Caco-2 (cell line): ENCODE data around the gene SUPT3H. TPM values are rescaled to one million over a fixed set of nuclear protein-coding genes. Genes with fewer than 3 reads are reported as not detected.

Source experiments
- BruUV-seq: library from RNA; stranded (reverse); fragments of 400-500 nt; replicated peaks from 2 replicates; lab custom pipeline; 2021; lab: Mats Ljungman, UMichigan
- CTCF ChIA-PET: fragments of 300-600 bp; sonication (Branson Sonifier 250); formaldehyde crosslinking; loops from one replicate; lab custom pipeline; 2022; ENCODE audit warnings: antibody characterized with exemption; lab: Charles Lee
- POLR2A ChIA-PET: fragments of 300-600 bp; sonication (Branson Sonifier 250); formaldehyde crosslinking; loops from one replicate; lab custom pipeline; 2022; ENCODE audit warnings: antibody characterized with exemption; lab: Charles Lee
- DNase-seq, 2 experiments: peaks; one replicate each; pipeline versions ENCODE4 v3.0.0 to v3.0.0-alpha.2; 2020 to 2022
- H3K27me3 ChIP-seq: replicated peaks from 2 replicates; pipeline ENCODE4 v1.6.0; 2011; ENCODE audit warnings: low read length; ENCODE audit not compliant: control insufficient read depth, insufficient read depth
- H3K36me3 ChIP-seq: 2 replicates; pipeline ENCODE4 v1.5.1; 2011; ENCODE audit warnings: low read length; ENCODE audit not compliant: control insufficient read depth, insufficient read depth
- H3K4me1 ChIP-seq: fragments of 250-450 bp; sonication (Bioruptor Pico); 2 replicates; pipeline ENCODE4 v1.5.1; 2020; ENCODE audit warnings: mild to moderate bottlenecking
- H3K4me3 ChIP-seq: 2 replicates; pipeline ENCODE4 v1.5.1; 2011; ENCODE audit warnings: low read depth, mild to moderate bottlenecking, control low read depth, low read length
- H3K9me3 ChIP-seq: fragments of 250-450 bp; sonication (Bioruptor Pico); 2 replicates; pipeline ENCODE4 v1.5.1; 2020; ENCODE audit warnings: mild to moderate bottlenecking, moderate library complexity
- H3K27ac Mint-ChIP-seq: one replicate; pipeline ENCODE4 v1.8.0; 2022; ENCODE audit warnings: mixed read lengths; ENCODE audit not compliant: unreplicated experiment
- H3K27me3 Mint-ChIP-seq: one replicate; pipeline ENCODE4 v1.8.0; 2022; ENCODE audit warnings: mixed read lengths; ENCODE audit not compliant: insufficient read depth, unreplicated experiment
- H3K36me3 Mint-ChIP-seq: one replicate; pipeline ENCODE4 v1.8.0; 2022; ENCODE audit warnings: mild to moderate bottlenecking, mixed read lengths; ENCODE audit not compliant: insufficient read depth, unreplicated experiment
- H3K4me1 Mint-ChIP-seq: one replicate; pipeline ENCODE4 v1.8.0; 2022; ENCODE audit warnings: low read depth, mixed read lengths; ENCODE audit not compliant: unreplicated experiment
- H3K4me3 Mint-ChIP-seq: one replicate; pipeline ENCODE4 v1.8.0; 2022; ENCODE audit warnings: mild to moderate bottlenecking, moderate library complexity, mixed read lengths; ENCODE audit not compliant: unreplicated experiment
- H3K9me3 Mint-ChIP-seq: one replicate; pipeline ENCODE4 v1.8.0; 2022; ENCODE audit warnings: mixed read lengths; ENCODE audit not compliant: unreplicated experiment
- CTCF ChIP-seq, 2 experiments: fragments of 200-600 bp in 1 of 2; IDR thresholded peaks; 1 replicate in 1 of 2; 2 replicates in 1 of 2; pipeline versions ENCODE4 v1.5.1 to v1.8.0; 2011 to 2022; ENCODE audit warnings: antibody characterized with exemption in 1 of 2, control low read depth in 1 of 2, inconsistent platforms in 1 of 2, low read depth in 1 of 2, low read length in 1 of 2, mild to moderate bottlenecking in 1 of 2, moderate library complexity in 1 of 2; ENCODE audit not compliant: insufficient read depth in 1 of 2, severe bottlenecking in 1 of 2, unreplicated experiment in 1 of 2
- intact Hi-C: fragments of 100-400 bp; cut with micrococcal nuclease; formaldehyde crosslinking; loops from one replicate; pipeline ENCODE4 v1.10.0; 2022; ENCODE audit not compliant: unreplicated experiment
- total RNA-seq: library from RNA; stranded (reverse); gene quantifications from 2 replicates; pipeline ENCODE4 v1.2.3, GENCODE V29; 2022

Gene SUPT3H
- total RNA-seq, 1 experiment from 2014 or later: 13.2 TPM

GRCh38 chr6:45417436-45417835 lies 39.7 kb upstream of the SUPT3H start:
- Mint-ChIP-seq H3K27ac (no peak overlapping the region), H3K4me3 (no peak overlapping the region), H3K27me3 (peaks cover 31% of the 10 kb centered on the region), H3K4me1 (no peaks in the 10 kb centered on the region), H3K36me3 (no peaks in the 10 kb centered on the region), H3K9me3 (no peaks in the 10 kb centered on the region)
- POLR2A ChIA-PET: no interaction called here
- DNase-seq: no peak
- no peak overlapping the region for H3K4me3 ChIP-seq
- H3K36me3 ChIP-seq: no peaks in the 10 kb centered on the region
- BruUV-seq: no TSS peak
- CTCF ChIA-PET: interaction anchor here (0.5 kb wide), 1 partner anchor 194 kb away, joined by 3 read pairs; no protein-coding TSS in a partner anchor
- intact Hi-C loops: no loop called here
- H3K4me1 ChIP-seq: peaks cover 7% of the 10 kb centered on the region; the same call in 1 of the 2 replicates
- H3K9me3 ChIP-seq: no peaks in the 10 kb centered on the region
- peaks cover 11% of the 10 kb centered on the region for H3K27me3 ChIP-seq
- no peak for TF ChIP-seq CTCF (IDR thresholded peaks at IDR 0.05; ENCODE audit: insufficient read depth in 1 of 2, low read depth in 1 of 2, low read length in 1 of 2, severe bottlenecking in 1 of 2, unreplicated experiment in 1 of 2)

- Histone ChIP-seq H3K4me3 (no peak overlapping the region), H3K9me3 (no peaks in the 10 kb centered on the region), H3K27me3 (peaks cover 9% of the 10 kb centered on the region), H3K4me1 (peaks cover 7% of the 10 kb centered on the region; the same call in 1 of the 2 replicates), H3K36me3 (no peaks in the 10 kb centered on the region)
- no TSS peak for BruUV-seq
- no peak for DNase-seq
- H3K36me3 Mint-ChIP-seq: no peaks in the 10 kb centered on the region
- ChIA-PET POLR2A (no interaction called here), CTCF (interaction anchor here (0.5 kb wide), 1 partner anchor 194 kb away, joined by 3 read pairs; no protein-coding TSS in a partner anchor)
- no peak for TF ChIP-seq CTCF (IDR thresholded peaks at IDR 0.05; ENCODE audit: insufficient read depth in 1 of 2, low read depth in 1 of 2, low read length in 1 of 2, severe bottlenecking in 1 of 2, unreplicated experiment in 1 of 2)
- peaks cover 30% of the 10 kb centered on the region for H3K27me3 Mint-ChIP-seq
- no peaks in the 10 kb centered on the region for H3K9me3 Mint-ChIP-seq
- no peak overlapping the region for H3K4me3 Mint-ChIP-seq
- intact Hi-C loops: no loop called here
- no peak overlapping the region for H3K27ac Mint-ChIP-seq
- no peaks in the 10 kb centered on the region for H3K4me1 Mint-ChIP-seq
Measured at GRCh38 chr6:45416700-45417099, 39.0 kb upstream of the SUPT3H start.

GRCh38 chr6:45415788-45416518 lies 38.2 kb upstream of the SUPT3H start:
- CTCF ChIA-PET: interaction anchor here (0.8 kb wide), 1 partner anchor 38 kb away, joined by 3 read pairs; the partner anchor contains the start of gene SUPT3H
- Histone ChIP-seq H3K4me3 (no peak overlapping the region), H3K27me3 (peaks cover 9% of the 10 kb centered on the region), H3K9me3 (no peaks in the 10 kb centered on the region), H3K4me1 (peaks cover 7% of the 10 kb centered on the region; the same call in 1 of the 2 replicates), H3K36me3 (no peaks in the 10 kb centered on the region)
- DNase-seq: no peak
- BruUV-seq: no TSS peak
- H3K27me3 Mint-ChIP-seq: peaks cover 24% of the 10 kb centered on the region
- intact Hi-C loops: no loop called here
- no peaks in the 10 kb centered on the region for H3K4me1 Mint-ChIP-seq
- POLR2A ChIA-PET: no interaction called here
- no peaks in the 10 kb centered on the region for H3K9me3 Mint-ChIP-seq
- no peak overlapping the region for H3K27ac Mint-ChIP-seq
- H3K36me3 Mint-ChIP-seq: no peaks in the 10 kb centered on the region
- TF ChIP-seq CTCF (IDR thresholded peaks at IDR 0.05; ENCODE audit: insufficient read depth in 1 of 2, low read depth in 1 of 2, low read length in 1 of 2, severe bottlenecking in 1 of 2, unreplicated experiment in 1 of 2): no peak
- no peak overlapping the region for H3K4me3 Mint-ChIP-seq
